ENCODE data around the gene ZNF576.

DNA sequence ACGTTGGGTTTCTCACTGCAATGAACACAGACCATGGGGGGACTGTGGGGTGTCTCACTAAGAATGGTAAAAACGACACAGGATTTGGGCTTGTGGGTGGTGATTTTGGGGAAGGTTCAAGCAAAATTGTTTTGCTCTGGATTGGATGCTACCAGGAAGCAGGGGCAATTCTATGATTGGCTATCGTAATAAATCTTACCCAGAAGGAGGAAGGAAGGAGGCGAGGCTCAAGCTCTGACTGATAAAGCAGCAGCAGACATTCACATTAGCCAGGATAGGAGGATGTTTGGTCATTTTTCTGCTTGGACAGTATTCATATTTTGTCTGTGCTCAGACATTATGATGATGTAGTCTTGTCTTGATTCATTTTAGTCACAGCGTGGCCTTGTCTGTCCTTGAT lies 1.5 kb downstream of the ZNF576 start:
- TF ChIP-seq, protein P1, sequence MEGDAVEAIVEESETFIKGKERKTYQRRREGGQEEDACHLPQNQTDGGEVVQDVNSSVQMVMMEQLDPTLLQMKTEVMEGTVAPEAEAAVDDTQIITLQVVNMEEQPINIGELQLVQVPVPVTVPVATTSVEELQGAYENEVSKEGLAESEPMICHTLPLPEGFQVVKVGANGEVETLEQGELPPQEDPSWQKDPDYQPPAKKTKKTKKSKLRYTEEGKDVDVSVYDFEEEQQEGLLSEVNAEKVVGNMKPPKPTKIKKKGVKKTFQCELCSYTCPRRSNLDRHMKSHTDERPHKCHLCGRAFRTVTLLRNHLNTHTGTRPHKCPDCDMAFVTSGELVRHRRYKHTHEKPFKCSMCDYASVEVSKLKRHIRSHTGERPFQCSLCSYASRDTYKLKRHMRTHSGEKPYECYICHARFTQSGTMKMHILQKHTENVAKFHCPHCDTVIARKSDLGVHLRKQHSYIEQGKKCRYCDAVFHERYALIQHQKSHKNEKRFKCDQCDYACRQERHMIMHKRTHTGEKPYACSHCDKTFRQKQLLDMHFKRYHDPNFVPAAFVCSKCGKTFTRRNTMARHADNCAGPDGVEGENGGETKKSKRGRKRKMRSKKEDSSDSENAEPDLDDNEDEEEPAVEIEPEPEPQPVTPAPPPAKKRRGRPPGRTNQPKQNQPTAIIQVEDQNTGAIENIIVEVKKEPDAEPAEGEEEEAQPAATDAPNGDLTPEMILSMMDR (conservative IDR thresholded peaks at IDR 0.05; ENCODE audit: low read depth, low read length): no peak
- TF ChIP-seq FOS (IDR thresholded peaks at IDR 0.05; ENCODE audit: low read depth, low read length): no peak
- TF ChIP-seq POLR2A (IDR thresholded peaks at IDR 0.05; ENCODE audit: low read depth, low read length): no peak
- TF ChIP-seq BHLHE40 (IDR thresholded peaks at IDR 0.05; ENCODE audit: low read depth, low read length): no peak
- TF ChIP-seq MXI1 (IDR thresholded peaks at IDR 0.05; ENCODE audit: borderline replicate concordance, low read depth, low read length): no peak

Measured in IMR-90 (cell line).